NCI-H748 (cell line): ENCODE data around the gene CPSF4L.

Experiments used
- DNase-seq: peaks from one replicate; lab custom pipeline; 2025; ENCODE audit not compliant: unreplicated experiment; lab: John Stamatoyannopoulos, UW

Gene CPSF4L

DNA sequence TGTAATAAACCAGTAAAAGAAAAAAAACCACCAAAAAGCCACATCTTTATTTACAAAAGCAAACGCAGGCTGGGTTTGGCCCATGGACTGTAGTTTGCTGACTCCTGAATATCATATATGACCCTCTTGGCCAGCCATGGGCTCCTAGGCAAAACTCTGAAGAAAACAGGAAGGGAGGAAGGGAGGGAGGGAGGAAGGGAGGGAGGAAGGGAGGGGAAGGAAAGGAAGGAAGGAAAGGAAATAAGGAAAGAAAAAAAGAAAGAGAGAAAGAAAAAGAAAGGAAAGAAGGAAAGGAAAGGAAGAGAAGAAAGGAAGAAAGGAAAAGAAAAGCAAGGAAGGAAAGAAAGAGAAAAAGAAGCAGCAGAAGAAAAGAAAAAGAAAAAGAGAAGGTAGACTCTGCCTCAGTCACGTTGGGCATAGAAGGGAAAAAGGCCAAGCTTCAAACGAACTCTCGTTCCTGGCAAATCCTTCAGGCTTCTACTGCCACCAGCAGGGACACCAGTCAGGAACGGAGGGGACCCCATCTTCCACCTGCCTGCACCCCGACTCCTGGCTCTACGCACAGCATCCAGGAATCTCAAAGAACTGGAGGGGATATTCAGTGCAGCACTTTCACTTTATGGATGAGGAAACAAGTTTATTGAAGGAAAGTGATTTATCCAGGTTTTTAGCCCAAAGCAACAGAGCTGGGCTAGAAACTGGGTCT is 28.0 kb upstream of the CPSF4L start:
- no peak for DNase-seq

DNA sequence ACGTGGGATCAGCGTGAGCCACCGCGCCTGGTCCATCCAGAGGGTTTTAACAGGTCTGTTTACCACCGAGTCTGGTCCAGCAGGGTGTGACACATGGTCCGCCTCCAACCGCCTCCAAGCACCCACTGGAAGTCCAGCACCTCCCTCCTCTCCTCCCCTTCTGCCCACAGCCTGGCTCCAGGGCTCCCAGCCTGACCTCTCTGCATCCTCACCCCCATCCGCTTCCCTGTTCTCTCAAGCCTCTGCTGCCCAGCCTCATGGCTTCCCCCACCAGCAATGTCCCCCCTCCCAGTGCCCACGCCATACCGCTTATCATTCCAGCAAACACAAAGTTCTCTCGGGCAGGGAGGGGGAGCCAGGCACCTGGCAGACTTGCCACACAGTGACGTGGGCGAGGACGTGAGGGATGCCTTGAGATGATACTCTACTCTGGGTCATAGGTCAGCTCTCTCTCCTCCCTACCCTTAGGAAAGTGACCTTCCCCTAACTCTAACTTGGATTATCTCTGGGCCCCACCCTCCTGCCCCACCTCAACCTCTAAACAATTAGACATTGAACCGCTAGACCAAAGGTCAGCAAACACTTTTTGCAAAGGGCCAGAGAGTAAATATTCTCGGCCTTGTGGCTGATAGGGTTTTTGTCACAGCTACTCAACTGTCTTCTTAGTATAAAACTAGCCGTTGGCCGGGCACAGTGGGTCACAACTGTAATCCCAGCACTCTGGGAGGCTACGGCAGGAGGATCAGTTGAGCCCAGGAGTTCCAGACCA is 27.0 kb upstream of the CPSF4L start:
- DNase-seq, result no peak

DNA sequence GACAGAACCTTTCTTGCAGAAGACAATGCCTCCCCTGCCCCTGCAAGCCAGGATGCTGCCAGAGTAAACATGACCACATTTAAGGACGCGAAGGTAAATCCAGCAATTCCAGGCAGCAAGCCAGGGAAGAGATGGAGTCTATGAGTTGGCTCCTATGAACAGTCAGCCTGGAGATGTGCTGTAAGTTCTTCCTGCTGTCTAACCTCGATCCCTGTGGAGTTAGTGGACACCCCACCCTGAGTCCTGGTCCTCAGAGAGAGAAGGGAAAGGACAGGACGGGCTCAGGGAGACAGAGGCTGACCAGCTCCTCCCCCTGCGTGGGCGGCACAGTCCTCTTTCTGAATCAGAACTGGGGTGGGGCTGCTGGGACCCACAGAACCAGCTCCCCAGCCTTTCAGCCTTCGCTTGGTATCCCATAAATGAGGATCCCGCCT is 25.2 kb upstream of the CPSF4L start:
- no peak for DNase-seq

DNA sequence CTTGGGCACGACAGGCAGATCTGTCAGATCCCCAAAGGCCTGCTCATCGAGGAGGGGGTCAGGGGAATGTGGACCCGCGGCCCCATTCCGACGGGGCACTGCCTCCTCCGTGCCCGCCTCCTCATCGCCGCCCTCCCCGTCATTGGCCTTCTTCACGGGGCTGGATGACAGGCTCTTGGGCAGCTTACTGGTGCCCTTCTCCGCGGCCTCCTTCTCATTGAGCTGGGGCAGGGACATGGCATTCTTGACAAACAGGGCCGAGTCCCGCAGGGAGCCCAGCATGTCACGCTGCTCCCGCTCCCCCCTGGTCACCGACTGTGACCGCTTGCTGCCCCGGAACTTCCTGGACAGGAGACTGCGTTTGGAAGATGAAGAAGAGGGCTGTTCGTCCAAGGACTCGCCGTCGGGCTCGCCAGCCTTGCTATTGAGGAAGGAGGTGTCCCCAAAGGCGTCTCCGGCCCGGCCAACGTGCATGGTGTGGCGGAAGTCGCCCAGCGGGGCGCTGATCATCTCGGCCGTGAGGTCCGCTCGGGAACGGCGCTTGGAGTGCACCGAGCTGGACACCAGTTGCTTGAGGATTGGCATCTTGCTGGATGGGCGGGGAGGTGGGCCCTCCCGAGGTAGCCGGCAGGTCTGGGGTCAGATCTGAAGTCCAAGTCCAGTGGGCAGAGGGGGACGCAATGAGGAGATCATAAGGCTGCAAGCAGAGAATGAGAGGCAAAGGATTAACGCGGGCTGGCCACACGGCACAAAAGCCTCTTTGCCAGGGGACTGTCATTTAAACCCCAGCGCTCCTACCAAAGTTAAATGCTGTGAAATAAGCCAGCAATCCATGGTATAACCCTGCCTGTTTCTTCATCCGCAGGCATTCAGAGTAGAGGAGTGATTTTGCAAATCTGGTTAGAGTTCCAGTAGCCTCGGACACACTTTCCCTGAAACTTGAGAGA is 24.5 kb upstream of the CPSF4L start:
- no peak for DNase-seq

DNA sequence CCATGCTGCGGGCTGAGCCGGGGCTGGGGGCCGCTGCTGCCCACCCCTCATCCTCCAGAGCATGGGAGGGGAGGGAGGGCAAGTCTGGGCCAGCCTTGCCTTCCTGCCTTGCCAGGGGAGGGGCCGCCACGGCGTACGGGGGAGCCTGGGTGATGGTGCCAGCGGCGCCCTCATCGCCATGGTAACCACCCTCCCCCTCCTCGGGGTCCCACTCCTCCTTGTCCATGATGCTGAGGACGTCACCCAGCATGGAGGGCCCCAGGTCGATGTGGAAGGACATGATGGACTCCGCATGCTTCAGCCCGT is 23.9 kb upstream of the CPSF4L start:
- no peak for DNase-seq

DNA sequence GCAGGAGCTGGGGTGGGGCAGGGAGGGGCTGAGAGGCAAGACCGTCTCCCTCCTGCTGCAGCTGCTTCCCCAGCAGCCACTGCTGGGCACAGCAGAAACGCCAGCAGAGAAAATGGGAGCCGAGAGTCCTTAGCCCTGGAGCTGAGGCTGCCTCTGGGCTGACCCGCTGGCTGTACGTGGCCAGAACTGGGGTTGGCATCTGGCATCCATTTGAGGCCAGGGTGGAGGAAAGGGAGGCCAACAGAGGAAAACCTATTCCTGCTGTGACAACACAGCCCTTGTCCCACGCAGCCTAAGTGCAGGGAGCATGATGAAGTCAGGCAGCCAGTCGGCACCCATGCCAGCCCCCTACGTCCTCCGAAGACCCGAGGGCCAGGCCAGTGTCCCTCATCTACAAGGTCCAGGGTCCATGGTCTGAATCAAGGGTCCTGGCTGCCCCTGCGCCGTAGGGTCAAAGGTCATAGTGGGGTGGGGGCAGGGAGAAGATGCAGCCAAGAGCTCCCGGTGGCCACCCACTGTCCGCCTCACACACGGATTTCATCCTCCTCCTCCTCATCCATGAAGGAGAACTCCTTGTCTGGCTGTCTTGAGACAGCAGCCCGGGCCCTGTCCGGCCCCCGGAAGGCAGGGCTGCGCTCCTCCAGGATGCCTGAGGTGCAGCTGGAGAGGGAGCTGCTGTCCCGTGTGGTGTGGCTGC is 23.4 kb upstream of the CPSF4L start:
- no peak for DNase-seq

DNA sequence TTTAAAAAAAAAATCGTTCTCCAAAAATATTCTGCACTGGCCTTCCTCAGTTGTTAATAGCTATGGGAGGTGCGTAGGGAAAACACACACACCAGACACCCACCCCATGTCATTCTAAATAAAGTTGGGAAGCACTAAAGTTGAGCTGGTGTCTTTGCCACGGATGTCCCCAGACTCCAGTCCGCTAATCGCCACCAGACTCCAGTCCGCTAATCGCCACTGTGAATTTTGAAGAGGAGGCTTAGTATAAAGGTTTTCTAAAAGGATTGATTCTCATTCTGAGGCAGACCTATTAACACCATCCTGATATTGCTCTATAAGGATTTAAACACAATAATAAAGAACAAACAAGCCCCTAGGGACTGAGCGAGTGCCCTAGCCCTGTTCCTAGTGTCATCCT is 22.7 kb upstream of the CPSF4L start:
- DNase-seq, result no peak

DNA sequence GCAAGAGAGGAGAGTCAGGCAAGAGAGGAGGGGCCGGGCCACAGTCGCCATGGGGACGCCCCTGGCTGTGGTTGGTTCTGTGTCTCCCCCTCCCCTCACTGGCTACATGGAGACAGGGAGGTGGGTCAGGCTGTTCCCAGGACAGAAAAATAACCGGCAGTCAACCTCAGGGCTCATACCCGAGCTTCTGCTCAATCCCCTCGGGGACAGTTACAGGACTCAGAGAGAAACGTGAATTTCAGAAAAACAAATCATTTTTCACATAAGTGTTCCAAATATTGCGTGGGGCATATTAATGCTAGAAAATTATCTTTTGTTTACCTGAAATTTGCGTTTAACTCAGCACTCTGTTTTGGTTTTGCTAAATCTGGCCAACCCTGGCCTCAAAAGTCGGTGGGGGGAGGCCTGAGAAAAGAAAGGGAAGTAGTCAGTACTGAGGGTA is 22.2 kb upstream of the CPSF4L start:
- DNase-seq, result no peak

DNA sequence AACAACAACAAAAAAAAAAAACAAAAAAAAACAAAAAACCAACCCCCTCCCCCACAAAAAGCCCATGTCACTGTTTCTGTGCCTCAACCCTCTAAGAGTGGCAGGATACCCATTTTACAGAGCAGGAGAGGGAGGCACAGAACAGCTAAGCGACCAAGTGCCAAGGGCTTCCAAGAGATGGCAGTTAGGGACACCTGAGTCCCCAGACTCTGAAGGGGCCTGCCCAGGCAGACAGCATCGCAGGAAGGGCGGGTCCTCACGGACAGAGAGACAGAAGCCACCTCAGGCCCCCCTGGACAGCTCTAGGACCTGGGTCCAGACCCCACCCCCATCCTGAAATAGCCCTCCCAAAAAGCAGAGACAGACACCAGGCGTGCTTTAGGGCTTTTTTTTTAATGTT is 21.6 kb upstream of the CPSF4L start:
- DNase-seq, result no peak

DNA sequence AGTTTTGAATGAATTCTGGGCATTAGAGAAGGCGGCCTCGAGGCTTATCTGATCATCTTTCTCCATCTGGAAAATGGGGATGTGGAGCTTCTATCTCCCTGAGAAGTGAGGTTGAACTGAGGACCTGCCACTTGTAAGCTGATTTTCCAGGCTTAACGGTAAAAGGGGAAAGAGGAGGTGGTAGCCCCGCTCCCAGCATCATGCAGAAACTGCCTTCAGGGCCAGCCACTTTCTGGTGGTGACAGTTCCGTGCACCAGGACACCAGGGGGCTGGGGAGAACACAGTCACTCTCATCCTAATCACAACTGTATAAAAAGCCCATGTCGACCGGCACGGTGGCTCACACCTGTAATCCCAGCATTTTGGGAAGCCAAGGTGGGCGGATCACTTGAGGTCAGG is 20.9 kb upstream of the CPSF4L start:
- DNase-seq, result no peak

DNA sequence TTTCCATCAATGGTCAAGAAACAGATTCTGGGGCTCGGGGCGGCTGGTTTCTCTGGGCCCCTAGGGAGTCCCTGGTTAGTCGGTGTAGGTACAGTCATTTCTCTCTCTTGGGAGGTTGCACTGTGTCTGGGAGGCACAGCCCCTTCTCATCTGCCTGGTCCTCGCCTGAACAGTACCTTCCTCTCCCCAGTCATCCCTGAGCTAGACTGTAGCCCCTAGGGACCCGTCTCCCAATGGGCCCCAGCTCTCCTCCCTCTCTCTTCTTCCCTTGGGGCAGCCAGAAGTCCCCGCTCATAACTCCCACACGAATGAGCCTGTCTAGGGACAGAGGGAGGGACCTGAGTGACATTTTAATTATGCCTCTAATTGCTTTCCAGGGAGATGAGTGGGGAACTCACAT is 20.2 kb upstream of the CPSF4L start:
- DNase-seq, result no peak

DNA sequence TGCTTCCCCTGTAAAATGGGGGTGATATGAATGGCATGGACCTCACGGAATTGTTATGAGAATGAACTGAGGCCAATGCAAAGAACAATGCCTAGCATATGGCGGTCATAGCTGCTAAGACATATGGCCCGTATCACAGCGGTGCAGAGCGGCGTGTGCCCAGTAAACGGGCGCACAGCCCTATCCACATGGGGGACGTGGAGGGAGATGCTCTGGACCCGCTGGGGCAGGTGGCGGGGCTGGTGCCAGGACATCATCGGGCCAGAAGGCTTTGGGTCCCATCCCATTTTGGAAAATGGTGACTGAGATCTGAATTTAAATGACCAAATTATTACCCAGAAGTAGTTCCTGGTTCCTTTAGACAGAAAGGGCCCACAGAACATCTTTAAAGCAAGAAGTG is 18.5 kb upstream of the CPSF4L start:
- DNase-seq, result no peak

DNA sequence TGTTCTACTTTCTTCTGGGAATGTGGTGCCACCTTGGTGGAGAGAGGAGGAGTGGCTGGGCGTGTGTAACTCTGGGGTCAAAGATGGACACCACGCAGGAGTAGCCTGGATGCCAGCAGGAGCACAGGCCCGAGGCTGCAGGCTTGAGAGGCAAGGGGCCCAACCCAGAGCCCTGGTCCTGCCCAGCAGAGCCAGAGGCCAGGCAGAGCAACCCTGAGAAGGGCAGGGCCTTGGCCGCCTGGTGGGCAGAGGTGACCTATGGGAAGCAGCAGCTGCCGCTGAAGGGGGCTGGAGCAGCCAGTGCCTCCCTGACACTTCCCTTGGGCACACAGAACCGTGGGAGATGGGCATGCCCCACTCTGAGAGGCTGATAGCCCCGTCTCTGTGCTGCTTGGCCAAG is 18.0 kb upstream of the CPSF4L start:
- DNase-seq, result no peak

DNA sequence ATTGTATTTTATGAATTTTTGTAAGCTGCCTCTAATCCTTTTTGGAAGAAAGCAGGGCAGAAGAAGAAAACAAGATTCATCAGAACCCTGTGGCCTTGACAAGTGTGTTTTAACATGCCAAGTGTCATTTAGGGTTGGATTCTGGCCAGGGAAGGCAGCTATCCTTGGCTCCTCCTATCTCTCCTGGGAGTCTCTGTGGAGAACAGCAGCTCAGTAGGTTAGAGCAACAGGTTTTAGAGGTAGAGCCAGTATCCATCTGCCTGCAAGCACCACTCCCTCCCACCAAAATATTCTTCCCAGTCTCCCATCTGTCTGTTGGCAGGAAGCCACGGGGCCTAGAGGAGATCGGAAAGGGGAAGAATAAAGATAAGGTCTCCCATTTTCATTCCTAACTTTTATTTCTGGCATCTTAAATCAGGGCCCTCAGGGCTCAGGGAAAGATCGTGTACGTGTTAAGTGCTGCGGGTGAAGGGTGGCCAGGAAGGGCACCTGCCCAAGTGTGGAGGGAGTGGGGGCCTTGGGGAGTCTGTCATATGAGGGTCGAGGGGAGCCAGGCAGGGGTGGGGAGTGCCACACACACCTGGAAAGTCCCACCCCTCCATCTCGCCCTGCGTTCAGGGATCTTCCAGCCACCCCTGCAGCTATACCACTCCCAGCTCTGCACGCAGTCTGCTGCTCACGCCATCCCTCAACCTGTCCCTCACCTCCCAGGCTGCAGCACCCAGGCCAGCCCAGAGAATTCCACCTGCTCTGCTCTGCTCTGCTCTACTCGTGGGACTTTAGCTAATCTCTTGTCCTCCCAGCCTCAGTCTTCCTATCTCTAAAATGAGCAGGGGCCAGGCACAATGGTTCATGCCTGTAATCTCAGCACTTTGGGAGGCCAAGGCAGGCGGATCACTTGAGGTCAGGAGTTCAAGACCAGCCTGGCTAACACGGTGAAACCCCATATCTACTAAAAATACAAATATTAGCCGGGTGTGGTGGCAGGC is 17.1 kb upstream of the CPSF4L start:
- no peak for DNase-seq

DNA sequence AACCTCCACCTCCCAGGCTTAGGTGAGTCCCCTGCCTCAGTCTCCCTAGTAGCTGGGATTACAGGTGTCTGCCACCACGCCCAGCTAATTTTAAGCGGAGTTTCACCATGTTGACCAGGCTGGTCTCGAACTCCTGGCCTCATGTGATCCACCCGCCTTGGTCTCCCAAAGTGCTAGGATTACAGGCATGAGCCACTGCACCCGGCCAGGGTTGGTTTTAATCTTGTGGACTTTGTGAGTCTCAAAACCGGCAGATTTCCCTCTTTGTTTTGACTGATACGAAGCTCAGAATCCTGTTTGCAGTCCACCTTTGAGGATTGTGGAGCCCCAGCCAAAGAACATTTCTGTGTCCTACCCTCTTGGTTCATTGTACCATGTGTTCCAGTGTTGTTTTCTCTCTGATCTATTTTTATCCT is 16.4 kb upstream of the CPSF4L start:
- no peak for DNase-seq

DNA sequence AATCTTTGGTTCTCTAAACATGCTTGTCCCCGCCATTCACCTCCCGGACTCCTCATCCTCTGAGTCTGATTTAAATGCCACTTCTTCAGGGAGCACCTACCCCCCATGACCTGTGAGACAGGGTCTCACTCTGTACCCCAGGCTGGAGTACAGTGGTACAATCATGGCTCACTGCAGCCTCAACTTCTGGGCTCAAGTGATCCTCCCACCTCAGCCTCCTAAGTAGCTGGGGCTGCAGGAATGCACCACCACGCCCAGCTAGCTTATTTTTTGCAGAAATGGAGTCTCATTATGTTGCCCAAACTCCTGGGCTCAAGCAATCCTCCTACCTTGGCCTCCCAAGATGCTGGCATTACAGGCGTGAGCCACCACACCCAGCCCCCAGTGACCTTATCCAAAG is 12.8 kb upstream of the CPSF4L start:
- DNase-seq, result no peak

DNA sequence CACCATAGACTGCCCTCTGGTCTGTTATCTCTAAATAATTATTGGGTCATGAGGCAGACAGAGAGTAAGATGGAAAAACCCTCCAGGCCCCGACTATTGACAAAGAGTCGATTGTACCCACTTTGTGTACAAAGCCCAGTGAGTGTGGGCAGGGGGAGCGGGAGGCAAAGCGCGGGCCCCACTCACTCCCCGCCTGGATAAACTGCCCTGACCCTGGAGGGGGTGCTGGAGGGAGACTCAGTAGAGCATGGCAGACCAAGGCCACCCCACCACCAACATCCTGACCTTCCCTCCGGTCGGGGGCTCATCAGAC is 11.2 kb upstream of the CPSF4L start:
- no peak for DNase-seq

DNA sequence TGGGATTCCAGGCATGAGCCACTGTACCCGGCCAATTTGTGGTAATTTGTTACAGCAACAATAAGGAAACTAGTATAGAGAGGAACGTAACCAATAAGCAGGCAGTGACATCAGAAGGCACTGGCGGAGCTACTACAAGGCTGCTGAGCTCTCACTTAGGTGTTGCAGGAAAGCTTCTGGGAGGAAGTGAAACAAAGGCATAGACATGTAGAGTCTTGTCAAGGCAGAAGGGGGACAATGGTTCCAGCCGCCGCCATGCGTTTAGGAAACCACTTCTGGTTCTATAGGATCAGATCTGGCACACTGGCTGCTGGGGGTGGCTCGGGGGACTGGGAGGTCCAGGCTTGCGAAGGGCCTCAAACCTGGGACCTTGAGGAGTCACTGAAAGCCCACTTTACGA is 9.4 kb upstream of the CPSF4L start:
- DNase-seq, result peak; percentile 14

DNA sequence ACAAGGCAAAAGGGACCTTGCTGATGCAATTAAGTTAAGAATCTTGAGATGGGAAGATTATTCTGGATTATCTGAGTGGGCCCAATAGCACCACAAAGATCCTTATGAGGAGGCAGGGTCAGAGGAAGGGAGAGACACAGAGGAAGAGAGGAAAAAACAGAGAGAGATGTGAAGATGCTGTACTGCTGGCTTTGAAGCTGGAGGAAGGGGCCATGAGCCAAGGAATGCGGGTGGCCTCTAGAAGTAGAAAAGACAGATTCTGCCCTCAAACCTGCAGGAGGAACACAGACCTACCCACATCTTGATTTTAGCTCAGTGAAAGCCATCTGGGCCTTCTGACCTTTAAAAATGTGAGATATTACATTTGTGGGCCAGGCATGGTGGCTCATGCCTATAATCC is 8.1 kb upstream of the CPSF4L start:
- no peak for DNase-seq

DNA sequence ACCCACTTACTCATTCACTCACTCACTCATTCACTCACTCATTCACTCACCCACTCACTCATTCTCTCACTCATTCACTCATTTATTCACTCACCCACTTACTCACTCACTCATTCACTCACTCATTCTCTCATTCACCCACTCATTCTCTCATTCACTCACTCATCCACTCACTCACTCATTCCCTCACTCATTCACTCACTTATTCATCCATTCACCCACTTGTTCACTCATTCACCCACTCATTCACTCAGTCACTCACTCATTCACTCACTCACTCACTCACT is 7.6 kb upstream of the CPSF4L start:
- DNase-seq, result no peak
